Activated naive CD8-positive, alpha-beta T cell treated with anti-CD3 and anti-CD28 coated beads, Interleukin-2, amount 50 U/mL, for 24 hours (primary cell): ENCODE results near the gene ZNF613.
A peak's percentile ranks its signal among the peaks of the same experiment; 100 is the strongest.
"Not testable (repeated sequence)": the region's sequence is repeated elsewhere in the genome, so short reads cannot be mapped to it uniquely, and the experiment has no call there.

Experiments used
- ATAC-seq: fragments of 150-1000 bp; cut with Tn5 transposase; one replicate; pipeline ENCODE4 v1.10.0; 2021
- DNase-seq: peaks from one replicate; pipeline ENCODE4 v3.0.0; 2021
- H3K27ac Mint-ChIP-seq: one replicate; pipeline ENCODE4 v1.8.0; 2021; ENCODE audit warnings: mild to moderate bottlenecking, mixed read lengths
- H3K27me3 Mint-ChIP-seq: one replicate; pipeline ENCODE4 v1.8.0; 2021; ENCODE audit warnings: mixed read lengths
- H3K36me3 Mint-ChIP-seq: one replicate; pipeline ENCODE4 v1.8.0; 2021; ENCODE audit warnings: low read depth, mixed read lengths
- H3K4me1 Mint-ChIP-seq: one replicate; pipeline ENCODE4 v1.8.0; 2021; ENCODE audit warnings: mixed read lengths
- H3K4me3 Mint-ChIP-seq: one replicate; pipeline ENCODE4 v1.8.0; 2021; ENCODE audit warnings: mild to moderate bottlenecking, moderate library complexity, mixed read lengths
- H3K9me3 Mint-ChIP-seq: one replicate; pipeline ENCODE4 v1.8.0; 2021; ENCODE audit warnings: mixed read lengths

The ZNF613 gene

DNA sequence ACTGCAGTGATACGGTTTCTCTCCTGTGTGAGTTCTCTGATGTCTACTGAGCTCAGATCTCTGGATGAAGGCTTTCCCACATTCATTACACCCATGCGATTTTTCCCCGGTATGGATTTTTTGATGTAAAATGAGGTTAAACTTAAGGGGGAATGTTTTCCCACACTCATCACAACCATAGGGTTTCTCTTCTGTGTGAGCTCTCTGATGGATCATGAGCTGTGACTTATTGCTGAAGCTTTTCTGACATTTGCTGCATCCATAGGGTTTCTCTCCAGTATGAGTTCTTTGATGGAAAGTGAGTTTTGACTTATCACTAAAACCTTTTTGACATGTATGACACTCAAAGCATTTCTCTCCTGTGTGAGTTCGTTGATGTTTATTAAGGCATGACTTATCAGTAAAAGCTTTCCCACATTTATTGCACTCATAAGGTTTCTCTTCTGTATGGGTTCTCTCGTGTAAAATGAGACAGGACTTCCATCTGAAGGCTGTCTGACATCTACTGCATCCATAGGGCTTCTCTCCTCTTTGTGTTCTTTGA lies 11.9 kb upstream of the ZNF613 start:
- ATAC-seq (no peak), DNase-seq (no peak)
- Mint-ChIP-seq H3K27me3 (peaks cover 2% of the 10 kb centered on the region), H3K4me3 (no peak overlapping the region), H3K4me1 (no peaks in the 10 kb centered on the region), H3K27ac (no peak overlapping the region), H3K36me3 (peaks cover 40% of the 10 kb centered on the region), H3K9me3 (peaks cover 67% of the 10 kb centered on the region)

DNA sequence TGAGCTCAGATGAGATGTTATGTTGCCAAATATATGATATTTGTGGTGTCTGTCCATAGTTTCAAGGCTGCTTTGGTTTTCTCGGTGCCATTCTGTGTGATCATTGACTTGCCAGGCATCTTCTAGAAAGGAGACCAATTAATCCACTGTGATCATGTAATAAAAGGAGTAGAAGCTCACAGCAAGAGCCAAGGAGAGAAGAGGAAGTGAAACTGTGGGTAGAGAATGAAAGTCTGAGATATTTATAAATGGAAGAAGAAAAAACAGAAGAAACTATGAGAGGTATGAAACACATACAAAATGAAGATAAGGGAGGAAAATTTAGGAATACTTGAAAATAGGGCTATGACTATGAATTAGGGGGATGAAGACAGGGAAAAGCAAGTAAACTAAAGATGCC lies 11.1 kb upstream of the ZNF613 start:
- Mint-ChIP-seq H3K27ac (no peak overlapping the region), H3K27me3 (no peaks in the 10 kb centered on the region), H3K4me3 (no peak overlapping the region), H3K4me1 (no peaks in the 10 kb centered on the region), H3K9me3 (peaks cover 72% of the 10 kb centered on the region), H3K36me3 (peaks cover 41% of the 10 kb centered on the region)
- ATAC-seq (no peak), DNase-seq (no peak)

DNA sequence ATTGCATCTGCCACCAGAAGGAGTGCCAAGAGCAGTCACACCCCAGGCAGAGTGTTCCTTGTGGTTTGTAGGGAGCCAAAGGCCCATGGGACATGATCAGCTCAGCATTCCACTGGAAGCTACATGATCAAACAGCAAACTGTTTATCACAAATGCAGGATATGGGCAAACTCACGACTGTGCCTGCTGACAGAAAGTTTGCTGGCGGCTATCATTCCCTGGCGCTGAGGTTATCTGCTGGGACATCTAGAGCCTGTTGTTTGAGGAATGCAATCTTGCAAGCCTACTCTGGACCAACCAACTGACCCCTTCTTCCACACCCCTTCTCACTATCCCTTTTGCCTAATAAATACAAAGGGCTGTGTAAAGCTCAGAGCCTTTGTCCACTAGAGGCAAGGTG lies 7.7 kb upstream of the ZNF613 start:
- Mint-ChIP-seq H3K27ac (no peak overlapping the region), H3K4me1 (no peaks in the 10 kb centered on the region), H3K36me3 (peaks cover 55% of the 10 kb centered on the region), H3K27me3 (no peaks in the 10 kb centered on the region), H3K4me3 (no peak overlapping the region), H3K9me3 (peaks cover 77% of the 10 kb centered on the region)
- DNase-seq (no peak), ATAC-seq (no peak)

DNA sequence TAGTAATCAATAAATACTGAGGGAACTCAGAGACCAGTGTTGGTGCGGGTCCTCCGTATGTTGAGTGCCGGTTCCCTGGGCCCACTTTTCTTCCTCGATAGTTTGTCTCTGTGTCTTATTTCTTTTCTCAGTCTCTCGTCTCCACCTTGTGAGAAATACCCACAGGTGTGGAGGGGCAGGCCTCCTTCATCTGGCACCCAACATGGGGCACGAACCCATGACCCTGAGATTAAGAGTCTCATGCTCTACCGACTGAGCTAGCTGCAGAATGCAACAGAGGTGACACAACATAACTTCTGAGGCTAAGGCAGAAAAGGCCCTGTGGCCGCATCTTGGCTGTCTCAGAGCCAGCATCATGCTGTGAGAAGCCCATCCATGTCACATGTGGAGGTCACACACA lies 5.3 kb upstream of the ZNF613 start:
- Mint-ChIP-seq H3K9me3 (peaks cover 81% of the 10 kb centered on the region), H3K27me3 (no peaks in the 10 kb centered on the region), H3K4me3 (no peak overlapping the region), H3K4me1 (peaks cover 10% of the 10 kb centered on the region), H3K27ac (no peak overlapping the region), H3K36me3 (peaks cover 56% of the 10 kb centered on the region)
- DNase-seq (peak; percentile 10), ATAC-seq (no peak)

DNA sequence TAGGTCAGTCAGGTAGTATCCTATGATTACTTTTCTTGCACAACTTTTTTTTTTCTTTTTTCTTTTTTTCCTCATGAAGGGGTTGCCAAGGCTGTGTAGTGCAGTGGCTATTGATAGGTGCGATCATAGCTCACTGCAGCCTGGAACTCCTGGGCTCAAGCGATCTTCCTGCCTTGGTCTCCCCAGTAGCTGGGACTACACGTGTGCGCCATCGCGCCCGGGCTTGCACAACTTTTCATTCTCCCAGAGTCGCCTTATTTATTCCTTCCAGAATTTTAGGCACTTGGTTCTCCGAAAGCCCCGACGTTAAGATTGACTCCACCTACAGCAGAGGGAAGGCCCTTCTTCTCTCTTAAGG lies 867 bp upstream of the ZNF613 start:
- Mint-ChIP-seq H3K4me3 (peak overlapping the region; percentile 99), H3K9me3 (peaks cover 80% of the 10 kb centered on the region), H3K27ac (peak overlapping the region; percentile 95), H3K36me3 (peaks cover 79% of the 10 kb centered on the region), H3K4me1 (peaks cover 27% of the 10 kb centered on the region), H3K27me3 (no peaks in the 10 kb centered on the region)
- DNase-seq, result no peak
- ATAC-seq, result peak; percentile 5

DNA sequence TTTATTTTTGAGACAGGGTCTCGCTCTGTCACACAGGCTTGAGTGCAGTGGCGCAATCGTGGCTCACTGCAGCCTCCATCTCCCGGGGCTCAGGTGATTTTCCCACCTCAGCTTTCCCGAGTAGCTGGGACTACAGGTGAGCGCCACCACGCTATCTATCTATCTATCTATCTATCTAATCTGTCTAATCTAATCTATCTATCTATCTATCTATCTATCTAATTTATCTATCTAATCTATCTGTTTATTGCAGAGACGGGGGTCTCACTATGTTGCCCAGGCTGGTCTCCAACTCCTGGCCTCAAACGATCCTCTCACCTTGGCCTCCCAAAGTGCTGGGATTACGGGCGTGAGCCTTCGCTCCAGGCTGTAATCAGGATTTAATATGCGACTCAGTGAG lies 587 bp downstream of the ZNF613 start:
- Mint-ChIP-seq H3K4me1 (peaks cover 27% of the 10 kb centered on the region), H3K9me3 (peaks cover 73% of the 10 kb centered on the region), H3K27ac (peak overlapping the region; percentile 95), H3K27me3 (no peaks in the 10 kb centered on the region), H3K36me3 (peaks cover 82% of the 10 kb centered on the region), H3K4me3 (peak overlapping the region; percentile 99)
- no peak for ATAC-seq
- DNase-seq, result no peak

DNA sequence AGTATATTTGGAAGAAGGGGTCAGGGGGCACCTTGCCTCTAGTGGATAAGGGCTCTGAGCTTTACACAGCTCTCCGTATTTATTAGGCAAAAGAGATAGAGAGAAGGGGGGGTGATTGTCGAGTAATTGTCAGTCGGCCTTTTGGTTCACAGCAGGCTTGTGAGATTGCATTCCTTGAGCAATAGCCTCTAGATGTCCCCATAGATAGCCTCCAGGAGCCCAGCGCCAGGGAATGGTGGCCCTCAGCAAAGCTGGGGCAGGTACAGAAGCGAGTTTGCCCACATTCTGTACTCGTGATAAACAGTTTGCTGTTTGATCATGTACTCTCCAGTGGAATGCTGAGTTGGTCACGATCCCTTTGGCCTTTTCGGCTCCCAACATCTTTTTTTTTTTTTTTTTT lies 4.6 kb downstream of the ZNF613 start:
- H3K36me3 Mint-ChIP-seq, result peaks cover 94% of the 10 kb centered on the region
- no peak overlapping the region for H3K4me3 Mint-ChIP-seq
- peaks cover 60% of the 10 kb centered on the region for H3K9me3 Mint-ChIP-seq
- ATAC-seq, result no peak
- no peak overlapping the region for H3K27ac Mint-ChIP-seq
- DNase-seq, result no peak
- peaks cover 18% of the 10 kb centered on the region for H3K4me1 Mint-ChIP-seq
- H3K27me3 Mint-ChIP-seq, result no peaks in the 10 kb centered on the region

DNA sequence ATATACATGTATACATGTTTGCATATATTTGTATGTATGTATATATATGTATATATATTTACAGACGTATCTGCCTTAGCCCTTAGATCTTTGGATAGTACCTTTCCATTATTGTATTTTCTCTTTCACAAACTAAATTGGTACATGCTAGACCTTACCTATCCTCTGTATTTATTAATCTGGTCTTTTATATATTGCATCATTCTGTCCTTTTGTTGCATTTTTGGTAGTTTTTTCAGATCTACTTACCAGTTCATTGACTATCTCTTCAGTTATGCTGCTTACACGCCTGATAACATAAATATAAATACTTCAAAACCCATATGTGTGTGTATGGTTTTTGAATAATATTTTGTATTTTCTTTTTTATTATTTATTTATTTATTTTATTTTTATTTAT lies 11.7 kb downstream of the ZNF613 start:
- Mint-ChIP-seq H3K36me3 (peaks cover 98% of the 10 kb centered on the region), H3K9me3 (peaks cover 77% of the 10 kb centered on the region), H3K4me1 (no peaks in the 10 kb centered on the region), H3K27me3 (no peaks in the 10 kb centered on the region), H3K27ac (no peak overlapping the region), H3K4me3 (no peak overlapping the region)
- ATAC-seq (no peak), DNase-seq (no peak)

DNA sequence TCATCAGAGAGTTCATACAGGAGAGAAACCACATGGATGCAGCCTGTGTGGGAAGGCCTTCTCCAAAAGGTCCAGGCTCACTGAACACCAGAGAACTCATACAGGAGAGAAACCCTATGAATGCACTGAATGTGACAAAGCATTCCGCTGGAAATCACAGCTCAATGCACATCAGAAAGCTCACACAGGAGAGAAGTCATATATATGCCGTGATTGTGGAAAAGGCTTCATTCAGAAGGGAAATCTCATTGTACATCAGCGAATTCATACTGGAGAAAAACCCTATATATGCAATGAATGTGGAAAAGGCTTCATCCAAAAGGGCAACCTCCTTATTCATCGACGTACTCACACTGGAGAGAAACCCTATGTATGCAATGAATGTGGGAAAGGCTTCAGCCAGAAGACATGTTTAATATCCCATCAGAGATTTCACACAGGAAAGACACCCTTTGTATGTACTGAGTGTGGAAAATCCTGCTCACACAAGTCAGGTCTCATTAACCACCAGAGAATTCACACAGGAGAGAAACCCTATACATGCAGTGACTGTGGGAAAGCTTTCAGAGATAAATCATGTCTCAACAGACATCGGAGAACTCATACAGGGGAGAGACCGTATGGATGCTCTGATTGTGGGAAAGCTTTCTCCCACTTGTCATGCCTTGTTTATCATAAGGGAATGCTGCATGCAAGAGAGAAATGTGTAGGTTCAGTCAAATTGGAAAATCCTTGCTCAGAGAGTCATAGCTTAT lies 17.7 kb downstream of the ZNF613 start:
- H3K27me3 Mint-ChIP-seq, result no peaks in the 10 kb centered on the region
- no peak overlapping the region for H3K4me3 Mint-ChIP-seq
- peaks cover 75% of the 10 kb centered on the region for H3K36me3 Mint-ChIP-seq
- no peak overlapping the region for H3K27ac Mint-ChIP-seq
- DNase-seq, result no peak
- peaks cover 81% of the 10 kb centered on the region for H3K9me3 Mint-ChIP-seq
- H3K4me1 Mint-ChIP-seq, result no peaks in the 10 kb centered on the region
- no peak for ATAC-seq

DNA sequence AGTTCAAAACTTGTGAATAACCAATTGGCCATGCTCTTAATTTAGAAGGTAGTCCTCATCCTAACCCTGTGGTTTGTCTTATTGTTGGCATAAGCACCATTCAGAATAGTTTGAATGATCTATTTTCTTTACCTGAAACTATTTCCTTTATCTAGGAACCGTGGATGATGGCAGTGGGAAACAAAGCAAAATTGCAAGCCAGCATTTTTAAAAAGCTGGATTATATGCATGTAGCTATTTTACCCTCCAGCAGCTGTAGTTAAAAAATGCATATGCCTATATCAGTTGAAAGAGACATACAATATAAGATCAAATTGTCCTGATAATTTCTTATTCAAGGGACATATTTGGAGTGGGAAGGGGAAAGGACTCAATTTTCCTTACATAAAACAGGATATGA lies 19.3 kb downstream of the ZNF613 start:
- Mint-ChIP-seq H3K4me1 (no peaks in the 10 kb centered on the region), H3K4me3 (no peak overlapping the region), H3K27me3 (no peaks in the 10 kb centered on the region), H3K9me3 (peaks cover 76% of the 10 kb centered on the region), H3K36me3 (peaks cover 65% of the 10 kb centered on the region), H3K27ac (no peak overlapping the region)
- no peak for DNase-seq
- no peak for ATAC-seq

DNA sequence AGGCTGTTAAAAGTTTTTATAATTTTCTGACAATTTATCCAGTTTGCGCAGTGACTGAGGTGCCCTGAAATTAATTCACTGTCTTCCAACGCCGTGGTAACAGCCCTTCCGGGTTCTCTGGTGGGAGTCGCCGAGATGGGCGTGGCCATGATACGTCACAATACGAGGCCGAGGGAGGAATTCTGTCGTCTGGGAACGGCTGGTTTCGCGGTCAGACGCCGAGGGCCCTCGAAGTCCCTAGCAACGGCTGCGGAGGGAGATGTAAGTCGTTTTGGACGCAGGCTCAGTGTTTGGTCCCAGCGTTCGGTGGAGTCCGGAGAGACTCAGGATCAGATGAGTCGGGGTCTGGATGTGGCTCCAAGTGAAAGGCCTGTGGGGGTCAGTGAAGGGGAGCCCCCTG lies 21.7 kb downstream of the ZNF613 start:
- H3K27me3 Mint-ChIP-seq, result no peaks in the 10 kb centered on the region
- no peak for DNase-seq
- H3K36me3 Mint-ChIP-seq, result peaks cover 50% of the 10 kb centered on the region
- H3K27ac Mint-ChIP-seq, result no peak overlapping the region
- peaks cover 63% of the 10 kb centered on the region for H3K9me3 Mint-ChIP-seq
- ATAC-seq, result no peak
- no peak overlapping the region for H3K4me3 Mint-ChIP-seq
- H3K4me1 Mint-ChIP-seq, result no peaks in the 10 kb centered on the region

DNA sequence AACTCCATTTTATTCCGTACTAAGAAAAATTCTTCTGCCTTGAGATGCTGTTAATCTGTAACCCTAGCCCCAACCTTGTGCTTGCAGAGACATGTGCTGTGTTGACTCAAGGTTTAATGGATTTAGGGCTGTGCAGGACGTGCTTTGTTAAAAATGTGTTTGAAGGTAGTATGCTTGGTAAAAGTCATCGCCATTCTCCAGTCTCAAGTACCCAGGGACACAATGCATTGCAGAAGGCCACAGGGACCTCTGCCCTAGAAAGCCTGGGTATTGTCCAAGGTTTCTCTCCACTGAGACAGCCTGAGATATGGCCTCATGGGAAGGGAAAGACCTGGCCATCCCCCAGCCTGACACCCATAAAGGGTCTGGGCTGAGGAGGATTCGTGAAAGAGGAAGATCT lies 30.6 kb downstream of the ZNF613 start:
- not testable (repeated sequence) for DNase-seq, H3K27me3 Mint-ChIP-seq, H3K4me3 Mint-ChIP-seq, H3K4me1 Mint-ChIP-seq, H3K27ac Mint-ChIP-seq, ATAC-seq
- Mint-ChIP-seq H3K9me3 (peaks cover 74% of the 10 kb centered on the region), H3K36me3 (peaks cover 45% of the 10 kb centered on the region)

DNA sequence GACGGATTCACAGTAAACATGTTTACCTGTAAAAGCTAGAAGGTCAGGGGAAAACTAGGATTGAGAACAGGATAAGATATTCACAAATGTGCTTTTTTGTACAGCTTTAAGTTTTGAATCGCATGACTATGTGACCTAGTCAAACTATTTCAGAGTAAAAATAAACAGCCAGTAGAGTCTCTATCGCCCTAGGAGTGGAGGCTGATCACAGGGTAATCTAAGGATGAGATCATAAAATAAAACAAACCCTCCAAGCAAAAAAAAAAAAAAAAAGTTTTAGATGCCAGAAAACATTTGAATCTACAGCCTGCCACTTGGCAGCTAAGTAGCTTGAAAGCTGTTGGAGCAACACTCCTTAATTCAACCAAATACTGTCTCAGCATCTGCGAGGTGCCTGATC lies 32.5 kb downstream of the ZNF613 start:
- Mint-ChIP-seq H3K36me3 (peaks cover 60% of the 10 kb centered on the region), H3K27me3 (no peaks in the 10 kb centered on the region), H3K9me3 (peaks cover 76% of the 10 kb centered on the region), H3K4me3 (no peak overlapping the region), H3K4me1 (no peaks in the 10 kb centered on the region), H3K27ac (no peak overlapping the region)
- DNase-seq, result no peak
- ATAC-seq, result no peak

DNA sequence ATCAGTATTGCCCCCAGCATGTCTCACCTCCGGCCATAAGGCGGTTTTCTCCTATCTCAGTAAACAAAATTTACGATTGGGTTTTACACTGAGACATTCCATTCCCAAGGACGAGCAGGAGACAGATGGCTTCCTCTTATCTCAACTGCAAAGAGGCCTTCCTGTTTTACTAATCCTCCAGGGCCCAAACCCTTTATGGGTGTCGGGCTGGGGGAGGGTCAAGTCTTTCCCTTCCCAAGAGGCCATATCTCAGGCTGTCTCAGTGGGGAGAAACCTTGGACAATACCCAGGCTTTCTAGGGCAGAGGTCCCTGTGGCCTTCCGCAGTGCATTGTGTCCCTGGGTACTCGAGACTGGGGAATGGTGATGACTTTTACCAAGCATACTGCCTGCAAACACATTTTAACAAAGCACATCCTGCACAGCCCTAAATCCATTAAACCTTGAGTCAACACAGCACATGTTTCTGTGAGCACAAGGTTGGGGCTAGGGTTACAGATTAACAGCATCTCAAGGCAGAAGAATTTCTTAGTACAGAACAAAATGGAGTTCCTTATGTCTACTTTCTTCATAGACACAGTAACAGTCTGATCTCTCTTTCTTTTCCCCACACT lies 33.5 kb downstream of the ZNF613 start:
- not testable (repeated sequence) for H3K4me3 Mint-ChIP-seq, DNase-seq, H3K27me3 Mint-ChIP-seq, H3K27ac Mint-ChIP-seq, ATAC-seq, H3K4me1 Mint-ChIP-seq
- Mint-ChIP-seq H3K36me3 (peaks cover 64% of the 10 kb centered on the region), H3K9me3 (peaks cover 81% of the 10 kb centered on the region)

DNA sequence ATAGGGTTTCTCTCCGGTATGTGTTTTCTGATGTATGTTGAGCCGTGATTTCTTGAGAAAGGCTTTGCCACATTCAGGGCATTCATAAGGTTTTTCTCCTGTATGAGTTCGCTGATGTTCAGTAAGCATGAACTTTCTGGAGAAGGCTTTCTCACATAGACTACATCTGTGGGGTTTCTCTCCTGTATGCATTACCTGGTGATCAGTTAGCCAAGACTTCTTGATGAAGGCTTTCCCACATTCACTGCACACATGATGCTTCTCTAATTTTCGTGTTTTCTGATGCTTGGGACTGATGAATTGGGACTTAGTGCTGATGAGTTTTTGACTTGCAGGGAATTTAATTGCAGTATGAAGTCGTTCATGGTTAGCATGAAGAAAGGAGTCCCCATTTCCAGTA lies 38.3 kb downstream of the ZNF613 start:
- Mint-ChIP-seq H3K27ac (no peak overlapping the region), H3K27me3 (no peaks in the 10 kb centered on the region), H3K9me3 (peaks cover 64% of the 10 kb centered on the region), H3K4me3 (no peak overlapping the region), H3K4me1 (no peaks in the 10 kb centered on the region), H3K36me3 (peaks cover 86% of the 10 kb centered on the region)
- DNase-seq (no peak), ATAC-seq (no peak)
